H1 (cell line): Measurements from ENCODE around the gene BICDL1. TPM values are rescaled to one million over a fixed set of nuclear protein-coding genes. Genes with fewer than 3 reads are reported as not detected.
A peak's percentile ranks its signal among the peaks of the same experiment; 100 is the strongest.

Source experiments
- BACH1 ChIP-seq: IDR thresholded peaks from 2 replicates; pipeline ENCODE4 v1.6.1; 2012; ENCODE audit warnings: low read length, improper control_type of control experiment
- BRCA1 ChIP-seq: IDR thresholded peaks from 2 replicates; pipeline ENCODE4 v1.6.1; 2012; ENCODE audit warnings: low read depth, low read length, improper control_type of control experiment
- CHD2 ChIP-seq: IDR thresholded peaks from 2 replicates; pipeline ENCODE4 v1.6.1; 2012; ENCODE audit warnings: low read length, improper control_type of control experiment
- EP300 ChIP-seq, 2 experiments: IDR thresholded peaks; 1 replicate in 1 of 2; 2 replicates in 1 of 2; pipeline ENCODE4 v1.6.1; 2011 to 2012; ENCODE audit warnings: low read depth in 2 of 2, low read length in 2 of 2, mild to moderate bottlenecking in 2 of 2, borderline replicate concordance in 1 of 2, inconsistent platforms in 1 of 2, moderate library complexity in 1 of 2
- FOSL1 ChIP-seq: IDR thresholded peaks from 2 replicates; pipeline ENCODE4 v1.6.1; 2011; ENCODE audit warnings: mild to moderate bottlenecking, low read depth, low read length, moderate library complexity; ENCODE audit not compliant: insufficient read depth
- GTF2F1 ChIP-seq: IDR thresholded peaks from 2 replicates; pipeline ENCODE4 v1.6.1; 2012; ENCODE audit warnings: low read depth, low read length, improper control_type of control experiment, borderline replicate concordance
- JUN ChIP-seq: IDR thresholded peaks from 2 replicates; pipeline ENCODE4 v1.6.1; 2011; ENCODE audit warnings: low read depth, mild to moderate bottlenecking, improper control_type of control experiment, low read length
- KDM1A ChIP-seq: fragments of 200-600, 300-600 bp; sonication (generic); IDR thresholded peaks from 2 replicates; pipeline ENCODE4 v1.7.1; 2016; ENCODE audit warnings: mild to moderate bottlenecking, low read length, borderline replicate concordance
- KDM4A ChIP-seq: IDR thresholded peaks from one replicate; pipeline ENCODE4 v1.7.1; 2012; ENCODE audit warnings: low read depth, mild to moderate bottlenecking, moderate library complexity, low read length, inconsistent platforms; ENCODE audit not compliant: severe bottlenecking
- POLR2AphosphoS5 ChIP-seq: IDR thresholded peaks from 2 replicates; pipeline ENCODE4 v1.6.1; 2011; ENCODE audit warnings: low read depth, low read length
- RBBP5 ChIP-seq: IDR thresholded peaks from 2 replicates; pipeline ENCODE4 v1.7.1; 2012; ENCODE audit warnings: low read depth, mild to moderate bottlenecking, inconsistent platforms, low read length, moderate library complexity, borderline replicate concordance
- RFX5 ChIP-seq: IDR thresholded peaks from 2 replicates; pipeline ENCODE4 v1.6.1; 2011; ENCODE audit warnings: low read depth, low read length, improper control_type of control experiment, borderline replicate concordance
- SAP30 ChIP-seq: fragments of 300-600 bp; sonication (generic); IDR thresholded peaks from 2 replicates; pipeline ENCODE4 v1.7.1; 2012; ENCODE audit warnings: low read length, moderate library complexity, mild to moderate bottlenecking, inconsistent platforms; ENCODE audit not compliant: insufficient read depth, insufficient replicate concordance
- SIN3A ChIP-seq, 2 experiments: IDR thresholded peaks in 1 of 2; conservative IDR thresholded peaks in 1 of 2; 2 replicates each; pipeline ENCODE4 v1.6.1; 2011 to 2012; ENCODE audit warnings: low read length in 2 of 2, improper control_type of control experiment in 1 of 2, low read depth in 1 of 2, mild to moderate bottlenecking in 1 of 2
- SIRT6 ChIP-seq: IDR thresholded peaks from one replicate; pipeline ENCODE4 v1.7.1; 2012; ENCODE audit warnings: low read length, inconsistent platforms
- SRF ChIP-seq: IDR thresholded peaks from 2 replicates; pipeline ENCODE4 v1.6.1; 2011; ENCODE audit warnings: mild to moderate bottlenecking, low read depth, low read length, moderate library complexity
- TAF1 ChIP-seq: IDR thresholded peaks from 2 replicates; pipeline ENCODE4 v1.6.1; 2011; ENCODE audit warnings: mild to moderate bottlenecking, low read depth, low read length
- TCF12 ChIP-seq: IDR thresholded peaks from 2 replicates; pipeline ENCODE4 v1.6.1; 2011; ENCODE audit warnings: low read depth, mild to moderate bottlenecking, low read length
- TEAD4 ChIP-seq: IDR thresholded peaks from 2 replicates; pipeline ENCODE4 v1.6.1; 2012; ENCODE audit warnings: low read depth, low read length, inconsistent platforms, mixed read lengths
- polyA plus RNA-seq, 7 experiments: library from polyadenylated mRNA; depleted of rRNA in 3 of 7; stranded (reverse) in 5 of 7; unstranded in 2 of 7; fragments of >200 nt in 5 of 7; fragments of 200-250 nt in 2 of 7; gene quantifications; 1 replicate in 5 of 7; 2 replicates in 1 of 7; 4 replicates in 1 of 7; pipeline versions ENCODE4 v1.2.1 to v1.2.3, GENCODE V29; 2011 to 2013; ENCODE audit warnings: missing spikeins in 2 of 7, mixed read lengths in 2 of 7
- total RNA-seq: library from RNA; stranded (reverse); fragmentation: NEBNext Ultra II Directional; extraction: Animal tissue kit (Norgen Biotek cat#: 25700); gene quantifications from 2 replicates; pipeline ENCODE4 v1.2.1, GENCODE V29; 2021

The BICDL1 gene
- total and polyA plus RNA-seq, 2 of the 8 experiments (the other 6 are each of a cell fraction or from before 2014, with no cell fraction given): 17.2 to 25.9 TPM

DNA sequence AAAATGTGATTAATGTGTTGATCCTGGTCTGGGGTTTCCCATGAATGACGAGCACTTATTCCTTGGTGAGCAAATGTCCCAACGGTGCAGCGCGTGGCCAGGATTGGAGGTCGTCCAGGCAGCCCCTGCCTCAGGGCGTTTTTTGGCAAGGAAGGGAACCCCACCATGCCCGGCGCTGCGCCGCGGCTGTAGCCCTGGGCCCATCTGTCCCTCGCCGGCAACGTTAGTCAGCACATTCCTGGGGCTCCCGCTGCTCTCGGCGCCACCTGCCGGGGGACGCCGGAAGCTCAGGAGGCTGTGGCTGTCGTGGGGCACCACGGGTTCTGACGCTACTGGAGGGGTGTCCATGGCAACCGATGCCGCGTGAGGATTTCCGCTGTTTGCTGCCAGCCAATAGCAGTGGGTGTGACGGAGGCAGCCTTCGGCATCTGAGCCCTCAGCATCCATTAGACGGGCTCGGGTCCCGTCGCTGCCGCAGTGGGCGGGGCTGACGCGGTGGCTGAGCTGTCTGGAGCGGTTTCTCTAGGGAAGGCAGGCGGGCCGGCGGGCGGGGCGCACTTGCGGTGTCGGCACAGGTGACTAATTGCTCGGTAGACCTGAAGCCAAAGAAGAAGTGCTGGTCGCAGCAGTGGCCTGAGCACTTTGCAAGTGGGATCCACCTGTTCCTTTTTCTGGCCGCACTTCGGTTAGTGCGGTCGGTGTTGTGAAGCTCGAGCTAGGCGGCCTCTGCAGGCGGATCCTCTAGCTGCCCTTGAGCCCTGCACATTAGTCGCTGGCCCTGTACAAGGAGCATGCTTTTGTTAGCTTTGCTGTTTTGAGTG, 98.0 kb downstream of the BICDL1 start (continued):
- TF ChIP-seq GTF2F1 (no peak), KDM1A (no peak), SAP30 (no peak), EP300 (IDR thresholded peaks at IDR 0.05; ENCODE audit: borderline replicate concordance in 1 of 2, low read depth in 2 of 2, low read length in 2 of 2) (peak in 1 of 2 experiments; percentile 97; a peak in 2 of 3 replicates), SIRT6 (no peak), TEAD4 (peak; percentile 100), POLR2AphosphoS5 (peak; percentile 43), TCF12 (peak; percentile 84; the same call in 1 of the 2 replicates), TAF1 (peak; percentile 57), RBBP5 (no peak; the same call in 1 of the 2 replicates), RFX5 (peak; percentile 69; the same call in 1 of the 2 replicates), KDM4A (no peak), SIN3A (conservative IDR thresholded peaks at IDR 0.05 in 1 of 2, IDR thresholded peaks at IDR 0.05 in 1 of 2; ENCODE audit: low read depth in 1 of 2, low read length in 2 of 2) (peak; percentile 93 to 99), FOSL1 (no peak), BRCA1 (no peak), CHD2 (peak; percentile 69), SRF (0 out of 2 replicates have a peak, but pooled peaks have one; percentile 14), JUN (no peak), BACH1 (peak; percentile 100)
